Mucosa of stomach (tissue), 1 donor: ENCODE results near the gene TUT1.
"Not testable (repeated sequence)": the region's sequence is repeated elsewhere in the genome, so short reads cannot be mapped to it uniquely, and the experiment has no call there.

Experiments
- H3K27me3 ChIP-seq: one replicate; pipeline ENCODE4 v1.7.0; 2013; ENCODE audit warnings: mild to moderate bottlenecking, low read length; ENCODE audit not compliant: control insufficient read depth, insufficient read depth
- H3K36me3 ChIP-seq: one replicate; pipeline ENCODE4 v1.7.0; 2013; ENCODE audit warnings: low read length; ENCODE audit not compliant: control insufficient read depth, insufficient read depth
- H3K4me1 ChIP-seq: one replicate; pipeline ENCODE4 v1.7.0; 2013; ENCODE audit warnings: mild to moderate bottlenecking, low read length; ENCODE audit not compliant: control insufficient read depth, insufficient read depth
- H3K4me3 ChIP-seq: one replicate; pipeline ENCODE4 v1.7.0; 2013; ENCODE audit warnings: low read length
- H3K9ac ChIP-seq: one replicate; pipeline ENCODE4 v1.7.0; 2013; ENCODE audit warnings: mild to moderate bottlenecking, low read length, moderate library complexity
- H3K9me3 ChIP-seq: one replicate; pipeline ENCODE4 v1.7.0; 2013; ENCODE audit warnings: mild to moderate bottlenecking, low read length, moderate library complexity; ENCODE audit not compliant: control insufficient read depth
- donor health status: Pancreatic carcinoma.

TUT1 gene

DNA sequence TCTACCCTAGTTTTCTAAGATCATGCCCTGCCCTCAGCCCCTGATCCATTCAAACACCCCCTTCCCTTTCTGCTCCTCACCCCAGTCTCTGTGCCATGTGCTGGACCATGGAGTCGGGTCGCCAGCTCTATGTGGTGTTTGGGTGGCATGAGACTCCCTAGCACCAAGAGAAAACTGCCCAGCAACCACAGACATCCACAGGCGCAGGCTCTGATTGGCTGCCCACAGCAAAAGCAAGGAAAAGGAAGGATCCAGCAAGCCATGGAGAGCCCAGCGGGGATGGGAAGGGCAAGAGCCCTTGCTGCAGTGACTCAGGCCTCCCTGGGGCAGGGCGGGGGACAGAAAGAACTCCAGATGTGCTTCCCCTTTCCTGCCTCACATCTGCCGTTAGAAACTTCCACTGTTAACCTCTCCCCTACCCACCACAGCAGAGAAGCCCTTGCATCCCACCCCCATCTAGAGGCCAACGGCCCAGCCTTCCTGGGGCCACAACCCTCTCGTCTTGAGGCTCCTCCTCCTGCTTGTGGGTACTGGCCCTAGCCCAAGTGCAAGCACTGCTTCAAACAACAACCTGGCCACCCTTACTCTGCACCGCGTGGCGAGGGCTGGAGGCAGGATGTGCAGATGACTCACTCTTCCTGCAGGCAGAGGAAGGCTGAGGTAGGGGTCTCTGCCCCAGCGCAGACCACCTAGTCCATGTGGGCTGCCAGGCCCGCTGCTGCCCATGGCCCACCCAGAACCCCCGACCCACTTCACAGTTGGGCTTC is 35.0 kb downstream of the TUT1 start:
- H3K9me3 ChIP-seq = no peaks in the 10 kb centered on the region
- H3K9ac ChIP-seq = peak overlapping the region; percentile 59
- H3K4me3 ChIP-seq = peak overlapping the region; percentile 22
- peaks cover 74% of the 10 kb centered on the region for H3K4me1 ChIP-seq
- no peaks in the 10 kb centered on the region for H3K27me3 ChIP-seq
- no peaks in the 10 kb centered on the region for H3K36me3 ChIP-seq

DNA sequence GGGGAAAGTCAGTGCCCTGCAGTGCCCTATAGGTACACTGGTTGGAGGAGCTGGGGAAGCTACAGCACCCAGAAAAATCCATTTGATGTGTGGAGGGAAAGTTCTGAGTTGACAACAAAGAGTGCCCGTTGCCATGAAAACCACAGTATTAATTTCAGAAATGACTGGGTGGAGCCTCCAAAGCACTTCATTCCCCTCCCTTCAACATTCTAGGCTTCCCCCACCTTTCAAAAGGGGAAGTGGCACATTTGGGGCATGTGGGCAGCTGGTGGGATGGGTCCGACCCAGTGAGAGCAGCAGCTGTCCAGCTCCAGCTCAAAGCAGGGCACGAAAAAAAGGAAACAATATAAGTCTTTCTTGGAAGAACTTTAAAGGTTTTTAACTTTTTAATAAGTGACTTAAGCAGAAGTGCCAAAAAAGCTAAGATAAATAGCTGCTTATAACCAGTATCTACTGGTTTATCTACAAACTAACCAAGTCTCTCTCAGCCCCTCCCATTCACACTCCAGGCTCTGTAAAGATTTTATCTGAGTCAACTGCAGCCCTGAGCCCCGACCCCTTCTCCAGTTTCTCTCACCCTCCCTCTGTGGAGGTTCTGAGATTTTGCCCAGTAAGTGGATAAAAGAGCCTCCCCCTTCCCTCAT is 35.7 kb downstream of the TUT1 start:
- Histone ChIP-seq H3K4me3 (peak overlapping the region; percentile 22), H3K9ac (peak overlapping the region; percentile 59), H3K4me1 (peaks cover 75% of the 10 kb centered on the region), H3K9me3 (no peaks in the 10 kb centered on the region), H3K27me3 (no peaks in the 10 kb centered on the region), H3K36me3 (no peaks in the 10 kb centered on the region)

DNA sequence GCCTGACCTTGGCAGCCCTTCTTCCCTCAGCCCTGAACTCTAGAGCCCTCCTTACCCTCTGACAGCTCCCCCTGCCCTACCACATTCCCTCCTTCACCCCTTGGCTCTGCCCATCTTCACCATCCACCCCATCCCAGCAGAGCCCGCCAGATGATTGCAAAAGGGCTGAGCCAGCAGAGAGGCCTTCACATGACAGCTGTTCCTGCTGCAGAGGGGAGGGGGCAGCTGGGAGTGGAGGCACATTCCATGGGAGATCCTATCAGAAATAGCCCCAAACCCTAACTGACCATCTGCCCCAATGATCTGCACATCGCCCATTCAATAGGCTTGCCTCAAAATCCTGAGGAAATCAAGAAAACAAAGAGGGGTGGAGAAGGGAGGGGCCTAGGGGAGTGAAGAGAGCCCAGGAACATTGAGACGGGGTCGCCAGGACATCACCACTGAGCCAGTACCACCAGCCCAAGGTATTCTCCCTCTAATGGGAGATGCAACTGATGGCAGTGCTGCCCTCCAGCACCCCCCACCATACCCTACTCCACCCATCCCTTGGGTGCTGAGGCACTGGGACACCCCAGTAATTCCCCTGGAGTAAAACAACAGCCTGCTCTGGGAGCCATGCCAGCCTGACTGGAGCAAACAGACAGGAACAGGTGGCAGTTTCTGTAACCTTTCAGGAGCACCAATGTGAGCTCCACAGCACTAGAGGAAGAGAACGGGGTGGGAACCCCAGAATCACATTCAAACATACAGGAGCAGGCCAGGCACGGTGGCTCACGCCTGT is 36.7 kb downstream of the TUT1 start:
- no peaks in the 10 kb centered on the region for H3K36me3 ChIP-seq
- peak overlapping the region; percentile 59 for H3K9ac ChIP-seq
- H3K27me3 ChIP-seq = no peaks in the 10 kb centered on the region
- H3K4me3 ChIP-seq = no peak overlapping the region
- no peaks in the 10 kb centered on the region for H3K9me3 ChIP-seq
- peaks cover 77% of the 10 kb centered on the region for H3K4me1 ChIP-seq

DNA sequence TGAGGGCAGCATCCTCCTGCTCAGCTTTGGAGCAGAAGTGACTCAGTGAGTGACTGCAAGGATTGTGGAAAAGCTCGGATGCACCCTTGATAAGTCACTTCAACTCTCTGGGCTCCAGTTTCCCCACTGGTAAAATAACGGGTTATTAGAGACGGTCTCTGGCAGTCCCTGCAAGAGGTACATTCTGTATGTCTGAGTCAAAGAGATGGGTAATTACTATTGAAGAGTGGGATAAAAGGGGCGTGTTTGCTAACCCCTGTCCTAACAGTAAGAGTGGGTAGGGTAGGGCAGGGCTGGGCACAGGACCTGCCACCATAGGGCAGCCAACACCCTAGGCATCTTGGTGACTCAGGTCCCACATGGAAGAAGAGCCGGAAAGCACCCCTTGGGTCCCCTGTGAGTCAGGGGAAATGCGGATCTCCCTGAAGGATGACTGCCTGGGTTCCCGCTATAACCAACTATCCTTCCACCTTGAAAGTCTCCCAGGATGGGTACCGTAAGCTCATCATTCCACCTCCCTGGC is 37.4 kb downstream of the TUT1 start:
- Histone ChIP-seq H3K27me3 (no peaks in the 10 kb centered on the region), H3K9me3 (no peaks in the 10 kb centered on the region), H3K36me3 (no peaks in the 10 kb centered on the region), H3K4me3 (no peak overlapping the region), H3K9ac (peak overlapping the region; percentile 81), H3K4me1 (peaks cover 83% of the 10 kb centered on the region)

DNA sequence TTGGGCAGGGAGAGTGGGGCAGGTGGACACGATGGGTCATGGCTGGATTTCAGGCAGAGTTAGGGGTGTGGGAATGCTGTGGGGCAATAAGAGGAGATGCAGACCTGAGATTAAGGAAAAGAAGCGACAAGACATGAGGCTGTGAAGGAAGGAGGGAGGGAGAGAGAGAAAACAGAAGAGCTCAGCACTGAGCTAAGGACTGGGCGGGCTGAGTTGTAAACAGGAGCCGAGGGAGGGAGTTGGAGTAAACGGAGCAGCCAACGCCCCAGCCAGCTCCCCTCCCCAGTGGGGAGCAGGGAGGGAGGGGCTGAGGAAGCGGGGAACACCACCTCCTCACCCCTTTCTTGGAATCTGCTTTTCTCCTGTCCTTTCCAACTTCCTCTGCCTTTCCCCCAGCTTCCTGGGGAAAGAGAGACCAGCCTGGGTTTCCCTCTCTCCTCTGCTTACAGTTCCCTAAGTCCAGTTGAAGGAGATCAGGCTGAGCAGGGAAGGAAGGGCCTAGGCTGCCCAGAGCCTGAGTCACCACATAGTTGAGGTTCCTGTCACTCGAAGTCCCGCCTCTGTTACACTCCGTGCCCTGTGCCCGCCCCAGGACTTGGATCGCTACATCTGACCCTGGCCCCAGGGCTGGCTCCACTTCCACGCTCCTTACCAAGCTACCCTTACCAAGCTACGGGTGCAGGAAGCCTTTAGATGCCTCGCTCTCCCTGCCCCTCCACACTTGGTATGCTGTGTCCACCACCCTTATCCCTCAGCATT is 38.1 kb downstream of the TUT1 start:
- H3K4me1 ChIP-seq = peaks cover 90% of the 10 kb centered on the region
- no peaks in the 10 kb centered on the region for H3K36me3 ChIP-seq
- H3K27me3 ChIP-seq = no peaks in the 10 kb centered on the region
- H3K9me3 ChIP-seq = no peaks in the 10 kb centered on the region
- peak overlapping the region; percentile 81 for H3K9ac ChIP-seq
- H3K4me3 ChIP-seq = peak overlapping the region; percentile 33

DNA sequence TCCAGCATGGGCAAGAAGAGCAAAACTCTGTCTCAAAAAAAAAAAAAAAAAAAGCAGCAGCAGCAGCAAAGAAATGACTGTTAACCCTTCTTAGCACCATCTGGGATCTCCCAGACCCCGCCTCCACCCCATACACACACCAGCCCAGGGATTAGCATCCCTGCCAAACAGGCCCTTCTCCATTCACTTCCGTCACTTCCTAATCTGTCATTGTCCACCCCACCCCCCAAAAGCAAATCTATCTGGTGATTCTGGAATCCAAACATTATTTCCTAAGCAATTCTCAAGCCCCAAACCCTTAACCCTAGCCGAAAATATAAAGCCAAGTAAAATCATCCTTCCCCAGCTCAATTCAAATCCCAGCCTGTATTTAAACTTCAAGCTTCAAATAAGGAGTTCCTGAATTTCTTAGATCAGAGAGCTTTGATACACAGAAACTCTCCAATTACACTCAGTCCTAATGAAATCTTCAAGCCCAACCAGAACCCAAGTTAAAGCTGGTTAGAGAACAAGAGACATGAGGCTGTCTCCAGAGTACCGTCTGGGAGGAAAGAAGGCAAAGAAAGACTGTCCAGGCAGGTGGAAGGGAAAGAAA is 38.7 kb downstream of the TUT1 start:
- Histone ChIP-seq H3K36me3 (no peaks in the 10 kb centered on the region), H3K9ac (peak overlapping the region; percentile 81), H3K4me3 (peak overlapping the region; percentile 33), H3K4me1 (peaks cover 97% of the 10 kb centered on the region), H3K27me3 (no peaks in the 10 kb centered on the region), H3K9me3 (no peaks in the 10 kb centered on the region)

DNA sequence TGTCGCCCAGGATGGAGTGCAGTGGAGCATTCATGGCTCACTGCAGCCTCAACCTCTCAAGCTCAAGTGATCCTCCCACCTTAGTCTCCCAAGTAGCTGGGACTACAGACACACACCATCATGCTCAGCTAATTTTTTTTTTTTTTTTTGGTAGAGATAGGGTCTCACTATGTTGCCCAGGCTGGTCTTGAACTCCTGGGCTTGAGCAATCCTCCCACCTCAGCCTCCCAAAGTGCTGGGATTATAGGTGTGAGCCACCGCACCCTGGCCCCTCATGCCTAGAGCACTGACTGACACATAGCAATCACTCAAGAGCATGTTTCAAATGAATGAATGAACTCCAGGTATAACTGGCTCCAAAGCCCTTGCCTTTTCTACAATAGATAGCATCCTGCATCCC is 40.8 kb downstream of the TUT1 start:
- H3K36me3 ChIP-seq, H3K27me3 ChIP-seq, H3K4me3 ChIP-seq, H3K9ac ChIP-seq, H3K9me3 ChIP-seq: not testable (repeated sequence)
- peaks cover 83% of the 10 kb centered on the region for H3K4me1 ChIP-seq

DNA sequence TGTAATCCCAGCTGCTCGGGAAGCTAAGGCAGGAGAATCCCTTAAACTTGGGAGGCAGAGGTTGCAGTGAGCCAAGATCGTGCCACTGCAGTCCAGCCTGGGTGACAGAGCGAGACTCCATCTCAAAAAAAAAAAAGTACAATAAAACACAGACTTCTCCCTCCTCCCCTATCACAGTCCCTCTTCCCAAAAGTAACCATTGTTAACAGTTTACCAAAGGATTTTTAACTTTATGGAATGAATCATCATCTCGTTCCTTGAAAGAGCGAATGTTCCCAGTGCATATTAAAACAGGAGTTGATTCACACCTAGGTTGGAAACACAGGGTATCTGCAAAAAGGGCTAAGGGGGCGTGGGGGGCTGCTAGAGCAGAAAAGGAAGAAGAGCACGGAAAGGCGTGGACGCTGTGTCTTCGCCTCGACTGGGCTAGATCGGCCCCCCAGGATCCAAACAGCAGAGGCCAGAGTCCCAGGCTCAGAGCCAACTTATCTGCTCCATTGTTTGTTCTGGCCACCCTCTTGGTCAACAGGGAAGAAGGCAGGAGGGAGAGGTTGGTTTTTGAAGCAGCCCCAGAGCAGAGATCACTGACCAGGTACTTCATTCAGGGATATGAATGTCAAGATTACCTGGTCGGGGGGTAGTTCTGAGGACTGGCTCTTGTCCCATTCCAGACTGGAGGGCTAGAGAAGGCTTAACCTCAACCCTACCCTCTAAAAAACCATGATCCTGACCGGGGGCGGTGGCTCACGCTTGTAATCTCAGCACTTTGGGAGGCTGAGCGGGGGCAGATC is 42.6 kb downstream of the TUT1 start:
- peak overlapping the region; percentile 98 for H3K9ac ChIP-seq
- no peaks in the 10 kb centered on the region for H3K27me3 ChIP-seq
- no peaks in the 10 kb centered on the region for H3K9me3 ChIP-seq
- H3K36me3 ChIP-seq = no peaks in the 10 kb centered on the region
- H3K4me3 ChIP-seq = peak overlapping the region; percentile 5
- peaks cover 70% of the 10 kb centered on the region for H3K4me1 ChIP-seq

DNA sequence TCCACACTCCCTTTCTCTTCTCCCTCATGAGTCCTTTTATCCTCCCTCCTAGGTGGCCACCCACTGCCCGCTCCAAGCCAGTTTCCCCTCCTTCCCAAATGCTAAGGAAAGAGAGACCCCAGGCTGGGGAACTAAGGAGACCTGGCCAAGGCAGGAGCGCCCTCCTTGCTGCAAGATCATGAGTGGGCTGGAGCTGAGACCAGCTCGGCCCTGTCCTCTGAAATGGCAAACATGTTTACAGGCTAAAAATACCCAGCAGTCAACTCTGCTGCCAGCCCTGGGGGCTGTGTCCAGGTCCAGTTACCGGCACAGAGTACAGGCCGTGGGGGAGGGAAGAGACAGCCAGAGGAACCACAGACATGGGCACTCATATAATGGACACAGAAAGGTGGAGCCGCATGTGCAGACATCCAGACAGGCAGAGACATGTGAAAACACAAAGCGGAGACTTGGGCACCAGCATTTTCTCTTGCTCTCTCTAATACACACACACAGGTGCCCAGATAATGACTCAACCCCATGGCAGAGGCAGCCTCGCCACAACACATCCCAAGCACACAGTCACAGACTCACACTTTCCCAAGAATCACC is 43.5 kb downstream of the TUT1 start:
- Histone ChIP-seq H3K27me3 (no peaks in the 10 kb centered on the region), H3K9me3 (no peaks in the 10 kb centered on the region), H3K9ac (peak overlapping the region; percentile 98), H3K4me1 (peaks cover 71% of the 10 kb centered on the region), H3K36me3 (no peaks in the 10 kb centered on the region), H3K4me3 (peak overlapping the region; percentile 66)

DNA sequence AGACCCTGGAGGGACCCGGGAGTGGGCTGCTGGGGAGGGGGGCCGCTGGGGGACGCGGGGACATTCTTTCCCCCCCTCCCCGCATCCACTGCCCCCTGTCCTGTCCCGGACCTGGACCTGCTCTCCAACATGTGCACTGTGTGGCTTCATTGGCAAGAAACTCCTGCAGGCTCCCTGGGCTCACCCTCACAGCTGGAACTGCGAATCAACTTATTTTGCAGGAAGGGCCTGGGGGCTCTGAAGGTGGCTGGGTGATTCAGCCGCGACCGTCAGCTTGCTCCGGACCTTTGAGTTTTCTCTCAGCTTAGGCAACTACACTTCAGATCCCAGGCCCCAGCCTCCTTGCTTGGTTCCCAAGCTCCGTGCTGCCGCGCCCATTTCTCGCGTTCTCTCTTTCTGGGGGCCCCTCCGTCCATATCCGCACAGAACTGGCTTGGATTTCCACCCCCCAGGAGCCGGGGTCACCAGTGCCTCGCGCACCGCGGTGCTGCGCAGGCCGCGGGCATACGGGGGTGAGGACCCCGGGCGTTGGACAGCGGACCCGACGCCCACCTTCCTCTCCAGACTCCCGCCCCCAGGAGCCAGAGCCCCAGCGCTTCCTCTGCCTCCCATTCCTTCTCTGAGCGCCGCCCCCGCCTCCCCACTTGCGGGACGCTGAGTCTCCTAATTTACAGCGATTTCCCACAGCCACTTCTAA is 44.2 kb downstream of the TUT1 start:
- Histone ChIP-seq H3K9ac (peak overlapping the region; percentile 98), H3K4me1 (peaks cover 71% of the 10 kb centered on the region), H3K9me3 (no peaks in the 10 kb centered on the region), H3K27me3 (no peaks in the 10 kb centered on the region), H3K4me3 (peak overlapping the region; percentile 66), H3K36me3 (no peaks in the 10 kb centered on the region)
